B cell (primary cell): Measurements from ENCODE around the gene CXCL6. TPM values are rescaled to one million over a fixed set of nuclear protein-coding genes. Genes with fewer than 3 reads are reported as not detected.

Experiments used
- ATAC-seq: fragments of 200-7000 bp; cut with Tn5 transposase; one replicate; pipeline ENCODE4 v1.10.0; 2021; ENCODE audit warnings: low read depth, mild to moderate bottlenecking, moderate number of reproducible peaks, moderate library complexity
- CTCF ChIA-PET: fragments of 350-600 bp; sonication (Branson Sonifier 250); formaldehyde crosslinking; loops from one replicate; lab custom pipeline; 2021; ENCODE audit warnings: antibody characterized with exemption, inconsistent platforms; lab: Charles Lee
- POLR2A ChIA-PET: fragments of 350-600 bp; sonication (Branson Sonifier 250); formaldehyde crosslinking; loops from one replicate; lab custom pipeline; 2021; ENCODE audit warnings: antibody characterized with exemption; lab: Charles Lee
- DNase-seq: peaks from one replicate; pipeline ENCODE4 v3.0.0; 2013
- H2AFZ ChIP-seq: 2 replicates; pipeline ENCODE4 v1.6.1; 2012; ENCODE audit warnings: mild to moderate bottlenecking, low read depth, low read length; ENCODE audit not compliant: insufficient read depth, poor library complexity, severe bottlenecking
- H3K27ac ChIP-seq, 2 donors: 1 replicate in 1 of 2; 2 replicates in 1 of 2; pipeline ENCODE4 v1.5.1; 2012 to 2013; ENCODE audit warnings: low read length in 2 of 2, mild to moderate bottlenecking in 2 of 2, moderate library complexity in 1 of 2
- H3K27me3 ChIP-seq, 4 experiments: fragments of 200-600 bp in 1 of 4; sonication (generic) in 1 of 4; replicated peaks in 1 of 4; 1 replicate in 2 of 4; 2 replicates in 2 of 4; pipeline versions ENCODE4 v1.6.1 to v1.7.0; 2013 to 2016; ENCODE audit warnings: low read length in 3 of 4, mild to moderate bottlenecking in 2 of 4, mixed read lengths in 1 of 4, moderate library complexity in 1 of 4; ENCODE audit not compliant: insufficient read depth in 4 of 4, control insufficient read depth in 3 of 4; ENCODE audit errors: control extremely low read depth in 1 of 4
- H3K36me3 ChIP-seq, 2 experiments: replicated peaks in 1 of 2; 1 replicate in 1 of 2; 2 replicates in 1 of 2; pipeline versions ENCODE4 v1.6.1 to v1.7.1; 2013; ENCODE audit warnings: low read length in 1 of 2; ENCODE audit not compliant: insufficient read depth in 2 of 2, control insufficient read depth in 1 of 2; ENCODE audit errors: control extremely low read depth in 1 of 2, extremely low read depth in 1 of 2
- H3K4me1 ChIP-seq, 2 donors: fragments of 200-600 bp in 1 of 2; sonication (generic) in 1 of 2; 1 replicate in 1 of 2; 2 replicates in 1 of 2; pipeline versions ENCODE4 v1.5.1 to v1.6.1; 2013 to 2017; ENCODE audit warnings: low read length in 2 of 2; ENCODE audit not compliant: control insufficient read depth in 2 of 2, insufficient read depth in 2 of 2
- H3K4me2 ChIP-seq: replicated peaks from 2 replicates; pipeline ENCODE3; 2012; ENCODE audit warnings: mild to moderate bottlenecking, low read depth, low read length; ENCODE audit not compliant: poor library complexity, severe bottlenecking
- H3K4me3 ChIP-seq, 5 experiments: fragments of 200-600 bp in 1 of 5; sonication (generic) in 1 of 5; 1 replicate in 3 of 5; 2 replicates in 2 of 5; pipeline versions ENCODE4 v1.5.1 to v1.7.0; 2011 to 2016; ENCODE audit warnings: low read length in 4 of 5, mild to moderate bottlenecking in 4 of 5, low read depth in 2 of 5, control low read depth in 1 of 5, moderate library complexity in 1 of 5; ENCODE audit not compliant: insufficient read depth in 1 of 5; ENCODE audit errors: control extremely low read depth in 1 of 5, extremely low read depth in 1 of 5
- H3K79me2 ChIP-seq: fragments of 200-600 bp; sonication (generic); one replicate; pipeline ENCODE4 v1.6.0; 2016; ENCODE audit warnings: low read length; ENCODE audit not compliant: control insufficient read depth, insufficient read depth
- H3K9ac ChIP-seq: fragments of 200-600 bp; sonication (generic); 2 replicates; pipeline ENCODE4 v1.6.1; 2017; ENCODE audit warnings: mild to moderate bottlenecking, low read length, moderate library complexity
- H3K9me3 ChIP-seq, 3 donors: one replicate each; pipeline versions ENCODE4 v1.6.1 to v1.7.1; 2013; ENCODE audit warnings: low read length in 2 of 3; ENCODE audit not compliant: control insufficient read depth in 2 of 3, insufficient read depth in 1 of 3; ENCODE audit errors: control extremely low read depth in 1 of 3
- H4K20me1 ChIP-seq: 2 replicates; pipeline ENCODE4 v1.6.0; 2012; ENCODE audit warnings: mild to moderate bottlenecking, low read length; ENCODE audit not compliant: insufficient read depth, control insufficient read depth, poor library complexity, severe bottlenecking
- H3K27ac Mint-ChIP-seq: one replicate; pipeline ENCODE4 v1.8.0; 2021; ENCODE audit warnings: mixed read lengths
- H3K27me3 Mint-ChIP-seq: one replicate; pipeline ENCODE4 v1.8.0; 2021; ENCODE audit warnings: mixed read lengths
- H3K4me1 Mint-ChIP-seq: one replicate; pipeline ENCODE4 v1.8.0; 2021; ENCODE audit warnings: mixed read lengths
- H3K4me3 Mint-ChIP-seq: one replicate; pipeline ENCODE4 v1.8.0; 2021; ENCODE audit warnings: mixed read lengths
- H3K9me3 Mint-ChIP-seq: one replicate; pipeline ENCODE4 v1.8.0; 2022; ENCODE audit warnings: mixed read lengths; ENCODE audit not compliant: insufficient read depth
- CTCF ChIP-seq: fragments of 200-600 bp; IDR thresholded peaks from one replicate; pipeline ENCODE4 v1.8.0; 2022; ENCODE audit warnings: antibody characterized with exemption, mild to moderate bottlenecking
- EZH2 ChIP-seq: IDR thresholded peaks from 2 replicates; pipeline ENCODE4 v1.6.1; 2012; ENCODE audit warnings: borderline replicate concordance, low read depth, mild to moderate bottlenecking, moderate library complexity, low read length; ENCODE audit not compliant: insufficient read depth, poor library complexity, severe bottlenecking
- WGBS: methylation state at CpG from one replicate; pipeline ENCODE4 v1.1.5; 2013; ENCODE audit warnings: missing lambda C conversion rate; ENCODE audit not compliant: insufficient coverage; 5-methylcytosine and 5-hydroxymethylcytosine counted together
- intact Hi-C: fragments of 100-400 bp; cut with micrococcal nuclease; formaldehyde crosslinking; loops from one replicate; pipeline ENCODE4 v1.10.0; 2022
- polyA plus RNA-seq: library from polyadenylated mRNA; depleted of rRNA; stranded (reverse); fragments of >200 nt; gene quantifications from 2 replicates; pipeline ENCODE4 v1.2.3, GENCODE V29; 2012
- total RNA-seq, 2 donors: library from RNA; stranded (reverse); fragments of 120-200 nt in 1 of 2; gene quantifications; 1 replicate in 1 of 2; 2 replicates in 1 of 2; pipeline versions ENCODE4 v1.2.3 to v1.2.4, GENCODE V29; 2013 to 2022

The CXCL6 gene
- total and polyA plus RNA-seq, 2 donors (not counting 1 experiment from before 2014, with no cell fraction given) = not detected

DNA sequence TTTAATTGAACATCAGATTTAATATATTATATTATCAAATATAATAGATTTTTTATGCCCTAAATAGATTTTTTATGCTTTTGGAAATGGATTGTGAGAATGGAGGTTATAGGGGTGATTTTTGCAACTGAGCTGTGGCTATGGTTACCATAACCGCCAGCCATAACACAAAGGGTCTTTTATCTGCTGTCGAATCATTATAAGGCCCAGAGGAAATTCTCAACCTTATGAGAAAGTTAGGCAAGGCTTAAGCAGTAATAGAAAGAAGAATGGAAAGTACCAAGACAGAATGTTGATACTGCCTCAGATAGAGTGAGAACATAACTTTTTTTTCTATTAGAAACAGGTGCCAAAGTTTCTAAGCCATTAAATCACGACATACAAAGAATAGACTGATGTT is 26.3 kb upstream of the CXCL6 start:
- DNase-seq (no peak), ATAC-seq (no peak)
- intact Hi-C loops = no loop called here
- H3K4me1 ChIP-seq = no peaks in the 10 kb centered on the region
- no peaks in the 10 kb centered on the region for H3K27me3 Mint-ChIP-seq
- H3K27me3 ChIP-seq = no peaks in the 10 kb centered on the region
- no peaks in the 10 kb centered on the region for H3K36me3 ChIP-seq
- no peak overlapping the region for H3K4me3 ChIP-seq
- H3K9me3 ChIP-seq = no peaks in the 10 kb centered on the region
- no peak overlapping the region for H2AFZ ChIP-seq
- no CpG with 5 or more reads among the region's 3 CpGs for WGBS
- no peaks in the 10 kb centered on the region for H3K4me1 Mint-ChIP-seq
- no peak overlapping the region for H3K27ac ChIP-seq
- no peak overlapping the region for H3K4me2 ChIP-seq
- H3K79me2 ChIP-seq = no peaks in the 10 kb centered on the region
- TF ChIP-seq CTCF = no peak
- no peak for TF ChIP-seq EZH2
- POLR2A ChIA-PET = no interaction called here
- no peak overlapping the region for H3K4me3 Mint-ChIP-seq
- H3K27ac Mint-ChIP-seq = no peak overlapping the region
- peaks cover 3% of the 10 kb centered on the region for H3K9me3 Mint-ChIP-seq
- CTCF ChIA-PET = no interaction called here
- no peak overlapping the region for H3K9ac ChIP-seq
- H4K20me1 ChIP-seq = no peaks in the 10 kb centered on the region

DNA sequence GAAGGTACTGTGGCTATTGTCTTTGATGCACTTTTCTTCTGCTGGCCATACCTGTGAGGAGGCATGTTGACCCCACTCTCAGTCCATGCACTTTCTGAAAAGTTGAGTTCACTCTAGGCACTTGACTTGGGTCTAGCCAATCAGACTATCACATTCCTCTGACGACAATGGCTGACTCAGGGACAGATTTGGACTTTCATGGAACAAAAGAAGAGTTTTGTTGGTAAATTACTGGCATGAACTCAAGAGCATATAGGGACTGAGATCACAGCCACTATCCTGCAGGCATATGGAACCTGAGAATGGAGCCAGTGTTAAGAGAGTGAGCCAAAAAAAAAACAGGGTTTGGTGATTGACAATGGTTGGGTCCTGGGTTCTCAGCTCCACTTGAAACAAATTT is 24.6 kb upstream of the CXCL6 start:
- ChIA-PET CTCF (no interaction called here), POLR2A (no interaction called here)
- Histone ChIP-seq H3K9ac (no peak overlapping the region), H3K36me3 (no peaks in the 10 kb centered on the region), H3K27me3 (no peaks in the 10 kb centered on the region), H3K27ac (no peak overlapping the region), H3K79me2 (no peaks in the 10 kb centered on the region), H3K4me3 (no peak overlapping the region), H3K9me3 (no peaks in the 10 kb centered on the region), H2AFZ (no peak overlapping the region), H3K4me2 (no peak overlapping the region), H3K4me1 (no peaks in the 10 kb centered on the region), H4K20me1 (no peaks in the 10 kb centered on the region)
- TF ChIP-seq EZH2 (no peak), CTCF (no peak)
- H3K27me3 Mint-ChIP-seq = no peaks in the 10 kb centered on the region
- no peaks in the 10 kb centered on the region for H3K4me1 Mint-ChIP-seq
- H3K27ac Mint-ChIP-seq = no peak overlapping the region
- H3K9me3 Mint-ChIP-seq = peaks cover 3% of the 10 kb centered on the region
- ATAC-seq (no peak), DNase-seq (no peak)
- intact Hi-C loops = no loop called here
- H3K4me3 Mint-ChIP-seq = no peak overlapping the region
- no CpG with 5 or more reads among the region's 1 CpG for WGBS
